NB4 (cell line): ENCODE results near the gene SPATA12.

Experiments used
- DNase-seq: peaks from one replicate; pipeline ENCODE4 v3.0.0; 2010; ENCODE audit warnings: low read depth
- H3K4me3 ChIP-seq: one replicate; pipeline ENCODE4 v1.5.1; 2011; ENCODE audit warnings: mild to moderate bottlenecking, low read depth, low read length, moderate library complexity
- MYC ChIP-seq: IDR thresholded peaks from 2 replicates; pipeline ENCODE4 v1.6.1; 2011; ENCODE audit warnings: low read depth, low read length
- POLR2A ChIP-seq: IDR thresholded peaks from 2 replicates; pipeline ENCODE4 v1.6.1; 2011; ENCODE audit warnings: mild to moderate bottlenecking; ENCODE audit not compliant: insufficient read length; ENCODE audit errors: extremely low read depth
- TF ChIP-seq, protein P1 (sequence below): IDR thresholded peaks from 2 replicates; pipeline ENCODE4 v1.6.1; 2011; ENCODE audit warnings: low read depth, low read length
- TF ChIP-seq, protein P2 (sequence below): IDR thresholded peaks from one replicate; pipeline ENCODE4 v1.5.1; 2012; ENCODE audit warnings: low read depth, low read length

The SPATA12 gene

DNA sequence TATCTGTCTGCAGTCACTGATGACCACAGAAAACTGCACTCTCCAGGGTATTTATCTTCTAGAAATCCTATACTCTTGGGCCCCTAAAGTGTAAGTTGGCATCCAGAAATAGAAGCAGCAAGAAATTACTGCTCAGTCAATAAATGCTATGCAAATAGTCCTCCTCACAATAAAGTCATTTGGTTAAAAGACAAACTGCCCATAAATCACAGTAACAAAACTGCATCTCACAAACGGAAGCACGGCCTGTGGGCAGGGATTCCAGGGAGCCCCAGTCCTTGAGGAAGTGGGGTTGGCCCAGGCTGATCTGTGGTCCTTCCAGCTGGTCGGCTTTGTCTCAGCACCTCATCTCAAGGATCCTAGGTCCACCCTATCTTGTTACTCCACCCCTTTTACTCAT is 29.7 kb upstream of the SPATA12 start:
- no peak overlapping the region for H3K4me3 ChIP-seq
- DNase-seq: no peak
- TF ChIP-seq MYC (no peak), POLR2A (no peak)
- TF ChIP-seq, protein P1, sequence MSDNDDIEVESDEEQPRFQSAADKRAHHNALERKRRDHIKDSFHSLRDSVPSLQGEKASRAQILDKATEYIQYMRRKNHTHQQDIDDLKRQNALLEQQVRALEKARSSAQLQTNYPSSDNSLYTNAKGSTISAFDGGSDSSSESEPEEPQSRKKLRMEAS: no peak
- TF ChIP-seq, protein P2, sequence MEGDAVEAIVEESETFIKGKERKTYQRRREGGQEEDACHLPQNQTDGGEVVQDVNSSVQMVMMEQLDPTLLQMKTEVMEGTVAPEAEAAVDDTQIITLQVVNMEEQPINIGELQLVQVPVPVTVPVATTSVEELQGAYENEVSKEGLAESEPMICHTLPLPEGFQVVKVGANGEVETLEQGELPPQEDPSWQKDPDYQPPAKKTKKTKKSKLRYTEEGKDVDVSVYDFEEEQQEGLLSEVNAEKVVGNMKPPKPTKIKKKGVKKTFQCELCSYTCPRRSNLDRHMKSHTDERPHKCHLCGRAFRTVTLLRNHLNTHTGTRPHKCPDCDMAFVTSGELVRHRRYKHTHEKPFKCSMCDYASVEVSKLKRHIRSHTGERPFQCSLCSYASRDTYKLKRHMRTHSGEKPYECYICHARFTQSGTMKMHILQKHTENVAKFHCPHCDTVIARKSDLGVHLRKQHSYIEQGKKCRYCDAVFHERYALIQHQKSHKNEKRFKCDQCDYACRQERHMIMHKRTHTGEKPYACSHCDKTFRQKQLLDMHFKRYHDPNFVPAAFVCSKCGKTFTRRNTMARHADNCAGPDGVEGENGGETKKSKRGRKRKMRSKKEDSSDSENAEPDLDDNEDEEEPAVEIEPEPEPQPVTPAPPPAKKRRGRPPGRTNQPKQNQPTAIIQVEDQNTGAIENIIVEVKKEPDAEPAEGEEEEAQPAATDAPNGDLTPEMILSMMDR: no peak

DNA sequence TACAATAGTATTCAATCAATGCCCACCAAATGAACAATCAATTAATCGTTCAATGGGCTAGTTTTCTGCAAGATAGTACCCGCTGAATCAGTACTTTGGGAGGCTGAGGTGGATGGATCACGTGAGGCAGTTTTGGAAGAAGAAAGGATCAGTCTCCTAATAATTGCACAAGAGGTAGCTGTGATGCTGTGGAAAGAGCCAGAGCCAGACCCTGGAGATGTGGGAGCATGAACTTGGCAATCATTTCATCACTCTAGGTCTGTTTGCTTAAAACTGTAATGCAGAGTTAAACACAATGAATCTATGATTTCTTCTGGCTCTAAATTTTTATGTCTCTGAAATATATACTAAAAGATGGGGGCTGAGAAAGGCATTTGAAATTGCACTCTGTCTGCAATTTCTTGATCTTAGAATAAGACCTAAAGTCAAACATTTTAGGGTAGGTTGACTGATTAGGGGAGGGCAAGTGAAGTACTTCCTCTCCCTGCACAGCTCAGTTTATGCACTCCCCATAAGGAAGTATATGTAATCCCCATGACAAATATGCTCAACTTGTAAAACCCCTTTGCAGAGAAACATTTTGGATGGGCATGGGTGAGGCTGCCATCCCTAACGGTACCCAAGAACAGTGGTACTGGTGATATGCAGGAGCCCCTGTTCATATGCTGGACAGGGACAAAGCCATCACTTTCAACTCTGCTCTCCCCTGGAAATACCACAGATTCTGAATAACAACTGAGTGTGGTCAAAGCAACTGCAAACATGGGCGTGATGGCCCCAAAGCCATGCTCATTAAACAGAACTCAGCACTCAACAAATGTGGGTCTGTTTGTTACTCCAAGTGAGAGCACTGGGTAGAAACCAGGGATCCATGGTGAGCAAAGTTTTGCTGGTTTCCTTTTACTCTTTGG is 28.6 kb upstream of the SPATA12 start:
- DNase-seq: peak; percentile 36
- TF ChIP-seq POLR2A: no peak
- H3K4me3 ChIP-seq: no peak overlapping the region

DNA sequence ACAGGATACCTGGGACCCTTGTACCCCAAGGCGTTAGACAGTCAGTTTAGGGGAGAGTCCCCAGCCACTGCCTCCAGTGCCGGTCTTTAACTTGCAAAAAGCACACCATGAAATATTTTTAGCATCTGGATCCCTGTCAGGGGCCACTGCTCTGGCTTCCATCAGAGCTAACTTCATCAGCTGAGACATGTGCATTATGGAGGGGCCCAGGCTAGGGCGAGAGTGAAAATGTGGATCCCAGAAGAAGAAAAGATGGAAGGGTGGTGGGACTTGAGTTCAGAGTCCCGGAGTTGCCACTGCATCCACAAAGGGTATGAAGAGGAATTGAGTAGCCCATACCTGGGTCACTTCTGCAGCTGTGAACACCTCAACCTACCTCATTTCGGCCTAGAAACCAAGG is 23.5 kb upstream of the SPATA12 start:
- DNase-seq: no peak
- no peak overlapping the region for H3K4me3 ChIP-seq
- no peak for TF ChIP-seq POLR2A
- TF ChIP-seq MYC: no peak
- TF ChIP-seq, protein P1: no peak
- TF ChIP-seq, protein P2: no peak

DNA sequence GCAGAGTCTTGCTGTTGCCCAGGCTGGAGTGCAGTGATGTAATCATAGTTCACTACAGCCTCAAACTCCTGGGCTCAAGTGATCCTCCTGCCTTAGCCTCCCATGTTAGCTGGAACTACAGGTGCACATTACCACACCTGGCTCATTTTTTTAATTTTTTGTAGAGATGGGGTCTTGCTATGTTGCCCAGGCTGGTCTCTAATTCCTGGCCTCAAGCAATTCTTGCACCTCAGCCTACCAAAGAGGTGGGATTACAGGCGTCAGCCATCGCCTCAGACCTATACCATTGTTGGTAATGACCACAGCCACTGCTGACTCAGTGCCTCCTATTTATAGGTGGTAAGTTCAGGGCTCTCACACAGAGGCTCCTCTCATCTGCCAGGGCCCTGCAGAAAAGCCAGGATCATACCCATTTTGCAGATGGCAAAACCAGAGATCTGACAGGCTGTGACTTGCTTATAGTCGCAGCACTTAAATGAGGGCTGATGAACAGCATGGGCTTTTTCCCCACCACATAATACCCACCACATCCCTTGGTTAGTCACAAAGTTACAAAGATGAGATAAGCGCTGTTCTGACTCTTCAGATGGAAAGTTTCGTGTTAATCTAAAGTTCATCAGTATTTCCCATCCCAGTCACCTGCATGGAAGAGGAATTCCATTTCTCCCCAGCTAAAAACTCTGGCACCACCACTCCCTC is 21.8 kb upstream of the SPATA12 start:
- TF ChIP-seq, protein P2: no peak
- TF ChIP-seq MYC: no peak
- no peak for TF ChIP-seq POLR2A
- TF ChIP-seq, protein P1: no peak
- H3K4me3 ChIP-seq: no peak overlapping the region
- DNase-seq: no peak

DNA sequence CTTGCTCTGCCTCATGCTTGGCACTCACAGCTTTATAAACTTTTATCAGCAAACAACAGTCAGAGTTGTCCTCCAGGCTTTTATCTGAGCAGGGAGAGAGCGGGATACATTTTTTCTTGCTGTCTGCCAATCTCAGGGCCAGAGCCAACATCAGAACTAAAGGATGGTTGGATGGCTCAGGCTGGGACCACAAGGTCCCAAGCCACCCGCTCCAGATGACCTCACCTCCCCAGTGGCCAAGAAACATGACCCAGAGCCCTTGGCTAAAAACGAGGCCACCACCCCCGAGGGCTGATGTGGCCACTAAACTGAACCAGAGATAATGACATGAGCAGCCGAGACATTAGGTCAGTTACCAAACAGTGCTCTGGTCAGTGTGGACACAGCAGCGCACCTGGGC is 18.8 kb upstream of the SPATA12 start:
- no peak for DNase-seq
- H3K4me3 ChIP-seq: no peak overlapping the region
- TF ChIP-seq, protein P1: no peak
- TF ChIP-seq, protein P2: no peak
- no peak for TF ChIP-seq POLR2A

DNA sequence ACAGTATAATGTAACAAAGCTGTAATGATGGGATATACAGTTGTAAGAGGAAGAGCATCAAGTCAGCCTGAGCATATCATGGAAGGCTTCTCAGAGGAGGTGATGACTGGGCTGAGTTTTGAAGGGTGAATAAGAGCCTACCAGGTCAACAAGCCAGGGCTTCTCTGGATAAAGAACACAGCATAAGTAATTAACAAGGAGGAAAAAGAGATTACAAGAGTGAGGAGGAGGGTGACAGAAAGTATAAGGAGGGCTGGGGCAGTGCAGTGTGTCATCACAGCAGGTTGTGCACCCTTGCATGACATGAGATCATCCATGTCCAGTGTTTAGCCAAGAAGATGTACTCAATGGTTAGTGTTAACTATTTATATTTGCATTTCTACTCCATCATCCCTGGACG is 16.9 kb upstream of the SPATA12 start:
- DNase-seq: no peak
- TF ChIP-seq, protein P2: no peak
- TF ChIP-seq POLR2A: no peak
- TF ChIP-seq, protein P1: no peak
- TF ChIP-seq MYC: no peak
- no peak overlapping the region for H3K4me3 ChIP-seq
